ENCODE data around the gene KATNB1.

Gene KATNB1

DNA sequence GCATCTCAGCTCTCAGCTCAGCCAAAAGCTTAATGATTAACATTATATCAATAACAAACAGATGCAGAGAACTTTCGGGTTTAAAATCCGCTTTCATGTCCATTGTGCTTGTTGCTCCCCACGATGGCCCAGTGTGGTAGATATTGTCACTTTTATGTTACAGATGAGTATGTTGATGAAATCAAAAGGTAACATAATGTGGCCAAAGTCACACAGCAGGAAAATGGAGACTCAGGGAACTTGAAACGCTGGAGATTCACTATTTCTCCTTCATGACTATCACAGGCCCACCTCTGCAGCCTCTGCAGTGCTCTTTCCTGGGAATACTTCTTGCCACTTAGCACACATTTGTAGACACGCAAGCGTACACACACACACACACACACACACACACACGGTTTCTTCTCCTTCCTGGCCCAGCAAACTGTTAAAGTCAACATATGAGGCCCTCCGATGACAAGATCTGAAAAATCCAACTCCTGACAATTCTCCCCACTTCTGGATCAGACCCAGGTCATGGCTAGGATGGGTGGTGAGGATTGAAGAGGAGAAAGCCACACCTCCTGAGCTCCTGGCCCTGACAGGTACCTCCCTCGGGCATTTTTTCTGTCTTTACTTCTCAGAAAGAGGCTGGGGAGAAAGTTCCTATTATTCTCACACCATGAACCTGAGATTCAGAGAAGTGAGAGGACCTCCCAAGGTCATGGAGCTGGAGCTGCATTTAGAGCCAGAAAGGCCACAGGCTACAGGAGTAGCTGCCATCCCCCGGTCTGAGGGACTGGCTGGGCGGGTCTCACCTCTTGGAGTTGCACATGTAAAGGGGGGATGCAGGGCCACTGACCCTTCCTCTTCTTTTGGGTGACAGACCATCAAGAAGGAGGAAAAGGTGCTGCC lies 31.3 kb upstream of the KATNB1 start:
- intact Hi-C loops (cut with DNase I; ENCODE audit: low total_unique reads) = no loop called here
- Histone ChIP-seq H3K4me3 (no peak overlapping the region), H3K4me1 (no peaks in the 10 kb centered on the region), H3K9me3 (no peaks in the 10 kb centered on the region), H3K27ac (no peak overlapping the region), H3K27me3 (no peaks in the 10 kb centered on the region), H3K36me3 (no peaks in the 10 kb centered on the region)
- TF ChIP-seq CTCF (IDR thresholded peaks at IDR 0.05) = no peak
- no peak for DNase-seq

DNA sequence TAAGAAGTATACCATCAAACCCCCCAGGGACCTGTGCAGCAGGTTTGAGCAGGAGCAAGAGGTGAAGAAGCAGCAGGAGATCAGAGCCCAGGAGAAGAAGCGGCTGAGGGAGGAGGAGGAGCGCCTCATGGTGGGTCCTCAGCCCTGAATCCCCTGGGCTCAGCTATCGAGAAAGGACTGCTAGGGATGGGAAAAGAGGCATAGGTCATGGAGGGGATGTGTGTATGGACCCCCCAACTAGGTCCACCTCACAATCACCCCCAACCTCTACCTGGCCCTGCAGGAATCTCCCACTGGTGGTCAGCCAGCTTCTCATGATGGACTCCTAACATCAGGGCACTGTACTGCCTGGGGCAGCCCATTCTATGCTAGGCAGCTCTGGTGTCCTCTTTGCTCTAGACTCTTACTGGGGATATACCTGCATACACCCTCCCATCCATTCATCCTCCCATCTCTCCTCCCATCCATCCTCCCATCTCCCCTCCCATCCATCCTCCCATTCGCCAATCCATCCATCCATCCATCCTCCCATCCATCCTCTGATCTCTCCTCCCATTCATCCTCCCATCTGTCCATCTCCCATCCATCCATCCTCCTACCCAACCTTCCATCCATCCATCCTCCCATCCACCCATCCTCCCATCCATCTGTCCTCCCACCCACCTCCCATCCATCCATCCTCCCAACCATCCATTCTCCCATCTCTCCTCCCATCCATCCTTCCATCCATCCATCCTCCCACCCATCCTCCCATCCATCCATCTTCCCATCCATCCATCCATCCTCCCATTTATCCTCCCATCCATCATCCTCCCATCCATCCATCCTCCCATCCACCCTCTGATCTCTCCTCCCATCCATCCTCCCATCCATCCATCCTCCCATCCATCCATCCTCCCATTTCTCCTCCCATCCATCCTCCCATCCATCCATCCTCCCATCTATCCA lies 30.4 kb upstream of the KATNB1 start:
- DNase-seq = no peak

DNA sequence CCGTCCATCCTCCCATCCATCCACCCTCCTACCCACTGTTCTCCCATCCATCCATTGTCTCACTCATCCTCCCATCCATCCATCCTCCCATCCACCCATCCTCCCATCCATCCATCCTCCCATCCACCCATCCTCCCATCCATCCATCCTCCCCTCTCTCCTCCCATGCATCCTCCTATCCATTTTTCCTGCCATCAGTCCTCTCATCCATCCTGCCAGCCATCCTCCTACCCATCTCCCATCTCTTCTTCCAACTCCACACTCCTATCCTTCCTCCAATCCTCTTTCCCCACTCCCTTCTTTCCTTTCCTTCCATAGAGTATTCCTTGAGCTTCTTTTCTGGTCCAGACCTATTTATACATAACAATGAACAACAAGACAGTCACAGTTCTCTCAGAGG lies 28.9 kb upstream of the KATNB1 start:
- TF ChIP-seq CTCF (IDR thresholded peaks at IDR 0.05) = no peak
- Histone ChIP-seq H3K4me1 (no peaks in the 10 kb centered on the region), H3K27me3 (no peaks in the 10 kb centered on the region), H3K27ac (no peak overlapping the region), H3K9me3 (no peaks in the 10 kb centered on the region), H3K36me3 (no peaks in the 10 kb centered on the region), H3K4me3 (no peak overlapping the region)
- intact Hi-C loops (cut with DNase I; ENCODE audit: low total_unique reads) = no loop called here
- DNase-seq = no peak

More for the DNA sequence above, 30.4 kb upstream of the KATNB1 start:
- Histone ChIP-seq H3K36me3 (no peaks in the 10 kb centered on the region), H3K27me3 (no peaks in the 10 kb centered on the region), H3K4me3 (no peak overlapping the region), H3K9me3 (no peaks in the 10 kb centered on the region), H3K27ac (no peak overlapping the region), H3K4me1 (no peaks in the 10 kb centered on the region)
- TF ChIP-seq CTCF (IDR thresholded peaks at IDR 0.05) = no peak
- intact Hi-C loops (cut with DNase I; ENCODE audit: low total_unique reads) = no loop called here

DNA sequence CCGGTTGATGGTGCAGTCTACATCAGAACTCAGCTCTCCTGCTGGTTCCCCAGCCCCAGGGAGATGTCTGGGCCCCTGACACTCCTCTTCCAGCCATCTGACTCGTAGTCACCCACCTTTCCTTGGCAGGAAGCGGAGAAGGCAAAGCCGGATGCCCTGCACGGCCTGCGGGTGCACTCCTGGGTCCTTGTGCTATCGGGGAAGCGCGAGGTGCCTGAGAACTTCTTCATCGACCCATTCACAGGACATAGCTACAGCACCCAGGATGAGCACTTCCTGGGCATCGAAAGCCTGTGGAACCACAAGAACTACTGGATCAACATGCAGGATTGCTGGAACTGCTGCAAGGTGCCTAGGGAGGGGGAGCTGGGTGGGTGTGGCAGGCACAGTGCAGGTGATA lies 28.2 kb upstream of the KATNB1 start:
- H3K27ac ChIP-seq = no peak overlapping the region
- intact Hi-C loops (cut with DNase I; ENCODE audit: low total_unique reads) = no loop called here

GRCh38 chr16:57708168-57708567 lies 27.4 kb upstream of the KATNB1 start:
- no peak for TF ChIP-seq CTCF (IDR thresholded peaks at IDR 0.05)
- Histone ChIP-seq H3K27me3 (no peaks in the 10 kb centered on the region), H3K9me3 (no peaks in the 10 kb centered on the region), H3K4me3 (no peak overlapping the region), H3K27ac (no peak overlapping the region), H3K36me3 (no peaks in the 10 kb centered on the region), H3K4me1 (no peaks in the 10 kb centered on the region)
- intact Hi-C loops (cut with DNase I; ENCODE audit: low total_unique reads) = no loop called here
- no peak for DNase-seq

More for the DNA sequence above, 28.2 kb upstream of the KATNB1 start:
- Histone ChIP-seq H3K27me3 (no peaks in the 10 kb centered on the region), H3K4me3 (no peak overlapping the region), H3K36me3 (no peaks in the 10 kb centered on the region), H3K4me1 (no peaks in the 10 kb centered on the region), H3K9me3 (no peaks in the 10 kb centered on the region)
- no peak for TF ChIP-seq CTCF (IDR thresholded peaks at IDR 0.05)
- no peak for DNase-seq

Data from tibial artery (tissue), 4 donors.